Peyer's patch (tissue), 4 donors: ENCODE results near the gene SLC24A4.

Experiments used
- POLR2A ChIP-seq, 2 donors: fragments of 450-650 bp; IDR thresholded peaks; one replicate each; pipeline ENCODE4 v1.5.1; 2017; ENCODE audit warnings: antibody characterized with exemption in 2 of 2, mild to moderate bottlenecking in 2 of 2, moderate library complexity in 2 of 2
- TF ChIP-seq, protein P1 (sequence below), 6 experiments: fragments of 450-650 bp in 4 of 6; fragments of 200-600 bp in 2 of 6; sonication (generic) in 1 of 6; IDR thresholded peaks; one replicate each; pipeline ENCODE4 v1.5.1; 2017 to 2019; ENCODE audit warnings: antibody characterized with exemption in 6 of 6, mild to moderate bottlenecking in 3 of 6, moderate library complexity in 1 of 6

DNA sequence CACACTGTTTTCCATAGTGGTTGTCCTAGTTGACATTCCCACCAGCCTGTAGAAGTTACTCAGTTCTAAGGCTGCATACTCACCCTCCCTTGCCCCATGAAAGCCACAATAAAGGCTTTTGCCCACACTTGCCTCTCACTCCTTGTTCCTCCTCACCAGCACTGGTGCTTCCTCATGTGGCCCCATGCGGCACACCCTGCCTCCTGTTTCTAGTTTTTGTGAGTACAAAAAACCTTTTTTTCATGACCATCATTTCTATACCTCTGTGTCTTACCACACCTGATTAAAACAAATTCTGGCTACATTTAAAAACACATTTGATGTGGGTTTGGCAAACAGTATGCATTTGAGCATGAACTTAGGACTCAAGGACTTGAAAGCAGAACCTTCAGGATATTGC lies 149.9 kb downstream of the SLC24A4 start:
- no peak for TF ChIP-seq POLR2A (IDR thresholded peaks at IDR 0.05)
- TF ChIP-seq, protein P1, sequence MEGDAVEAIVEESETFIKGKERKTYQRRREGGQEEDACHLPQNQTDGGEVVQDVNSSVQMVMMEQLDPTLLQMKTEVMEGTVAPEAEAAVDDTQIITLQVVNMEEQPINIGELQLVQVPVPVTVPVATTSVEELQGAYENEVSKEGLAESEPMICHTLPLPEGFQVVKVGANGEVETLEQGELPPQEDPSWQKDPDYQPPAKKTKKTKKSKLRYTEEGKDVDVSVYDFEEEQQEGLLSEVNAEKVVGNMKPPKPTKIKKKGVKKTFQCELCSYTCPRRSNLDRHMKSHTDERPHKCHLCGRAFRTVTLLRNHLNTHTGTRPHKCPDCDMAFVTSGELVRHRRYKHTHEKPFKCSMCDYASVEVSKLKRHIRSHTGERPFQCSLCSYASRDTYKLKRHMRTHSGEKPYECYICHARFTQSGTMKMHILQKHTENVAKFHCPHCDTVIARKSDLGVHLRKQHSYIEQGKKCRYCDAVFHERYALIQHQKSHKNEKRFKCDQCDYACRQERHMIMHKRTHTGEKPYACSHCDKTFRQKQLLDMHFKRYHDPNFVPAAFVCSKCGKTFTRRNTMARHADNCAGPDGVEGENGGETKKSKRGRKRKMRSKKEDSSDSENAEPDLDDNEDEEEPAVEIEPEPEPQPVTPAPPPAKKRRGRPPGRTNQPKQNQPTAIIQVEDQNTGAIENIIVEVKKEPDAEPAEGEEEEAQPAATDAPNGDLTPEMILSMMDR (IDR thresholded peaks at IDR 0.05) = no peak
